SKM-1 treated with dmso at 0.1 percent for 144 hours (cell line): ENCODE results near the gene EPB42.
"Not testable (repeated sequence)": the region's sequence is repeated elsewhere in the genome, so short reads cannot be mapped to it uniquely, and the experiment has no call there.

Experiments
- DNase-seq: peaks from one replicate; lab custom pipeline; 2025; ENCODE audit not compliant: unreplicated experiment; lab: John Stamatoyannopoulos, UW

Gene EPB42

GRCh38 chr15:43187544-43188155 is 33.2 kb downstream of the EPB42 start:
- DNase-seq: peak; percentile 62

- DNase-seq: no peak
These were observed 34.8 kb downstream of the EPB42 start for GRCh38 chr15:43186003-43186353.

- DNase-seq: peak; percentile 89
These were observed 35.4 kb downstream of the EPB42 start, which contains the start of gene CCNDBP1 for GRCh38 chr15:43185157-43186002. TSS of gene CCNDBP1 (plus strand) at chr15:43185403. CDS start at chr15:43185499, 96 bp downstream.

DNA sequence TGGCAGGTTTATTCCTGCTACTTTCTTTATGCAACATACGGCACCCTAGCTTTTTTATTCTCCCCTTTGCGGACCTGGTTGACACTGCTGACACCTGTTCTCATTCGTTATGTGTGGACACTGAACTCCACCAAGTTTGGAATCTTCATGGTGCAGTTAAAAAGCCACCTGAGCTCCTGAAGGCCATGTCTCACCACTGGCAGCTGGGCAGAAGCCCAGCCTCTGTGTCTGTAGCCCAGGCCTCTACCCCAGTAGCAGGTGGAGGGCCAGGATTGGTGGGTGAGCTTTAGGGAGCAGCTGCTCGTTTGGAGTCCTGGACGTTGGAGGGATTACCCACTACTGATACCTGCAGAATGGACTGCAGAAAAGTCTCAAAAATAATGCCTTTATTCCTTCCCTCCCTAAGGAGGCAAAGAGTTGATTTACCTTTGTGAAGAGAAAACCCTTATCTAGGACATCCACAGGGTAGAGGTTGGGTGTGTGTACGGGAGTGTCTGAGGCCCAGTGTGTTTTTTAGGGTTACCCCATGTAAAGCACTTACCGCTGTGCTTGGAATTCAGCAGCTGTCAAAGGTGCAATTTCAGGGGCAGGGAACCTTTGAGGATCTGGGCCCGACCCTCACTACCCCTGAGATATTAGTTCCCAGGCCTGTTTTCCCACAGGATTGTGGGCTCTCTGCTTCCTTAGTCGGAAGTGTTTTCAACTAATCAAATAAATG is 36.3 kb downstream of the EPB42 start:
- DNase-seq: no peak

GRCh38 chr15:43183270-43183669 is 37.5 kb downstream of the EPB42 start:
- DNase-seq: no peak

DNA sequence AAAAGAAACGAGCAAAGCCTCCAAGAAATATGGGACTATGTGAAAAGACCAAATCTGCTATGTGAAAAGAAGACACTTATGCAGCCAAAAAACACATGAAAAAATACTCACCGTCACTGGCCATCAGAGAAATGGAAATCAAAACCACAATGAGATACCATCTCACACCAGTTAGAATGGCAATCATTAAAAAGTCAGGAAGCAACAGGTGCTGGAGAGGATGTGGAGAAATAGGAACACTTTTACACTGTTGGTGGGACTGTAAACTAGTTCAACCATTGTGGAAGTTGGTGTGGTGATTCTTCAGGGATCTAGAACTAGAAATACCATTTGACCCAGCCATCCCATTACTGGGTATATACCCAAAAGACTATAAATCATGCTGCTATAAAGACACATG is 43.7 kb downstream of the EPB42 start:
- not testable (repeated sequence) for DNase-seq

- not testable (repeated sequence) for DNase-seq
These were observed 45.0 kb downstream of the EPB42 start for GRCh38 chr15:43175656-43176309.

GRCh38 chr15:43169888-43170287 is 50.9 kb downstream of the EPB42 start:
- no peak for DNase-seq

- DNase-seq: no peak
These were observed 52.4 kb downstream of the EPB42 start for GRCh38 chr15:43168192-43169107.

DNA sequence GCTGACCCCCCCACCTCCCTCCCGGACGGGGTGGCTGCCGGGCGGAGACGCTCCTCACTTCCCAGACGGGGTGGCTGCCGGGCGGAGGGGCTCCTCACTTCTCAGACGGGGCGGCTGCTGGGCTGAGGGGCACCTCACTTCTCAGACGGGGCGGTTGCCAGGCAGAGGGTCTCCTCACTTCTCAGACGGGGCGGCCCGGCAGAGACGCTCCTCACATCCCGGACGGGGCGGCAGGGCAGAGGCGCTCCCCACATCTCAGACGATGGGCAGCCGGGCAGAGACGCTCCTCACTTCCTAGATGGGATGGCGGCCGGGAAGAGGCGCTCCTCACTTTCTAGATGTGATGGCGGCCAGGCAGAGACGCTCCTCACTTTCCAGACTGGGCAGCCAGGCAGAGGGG is 53.6 kb downstream of the EPB42 start:
- DNase-seq: not testable (repeated sequence)

- DNase-seq: no peak
These were observed 55.0 kb downstream of the EPB42 start for GRCh38 chr15:43165801-43166325.

GRCh38 chr15:43153269-43153668 is 67.5 kb downstream of the EPB42 start:
- no peak for DNase-seq

DNA sequence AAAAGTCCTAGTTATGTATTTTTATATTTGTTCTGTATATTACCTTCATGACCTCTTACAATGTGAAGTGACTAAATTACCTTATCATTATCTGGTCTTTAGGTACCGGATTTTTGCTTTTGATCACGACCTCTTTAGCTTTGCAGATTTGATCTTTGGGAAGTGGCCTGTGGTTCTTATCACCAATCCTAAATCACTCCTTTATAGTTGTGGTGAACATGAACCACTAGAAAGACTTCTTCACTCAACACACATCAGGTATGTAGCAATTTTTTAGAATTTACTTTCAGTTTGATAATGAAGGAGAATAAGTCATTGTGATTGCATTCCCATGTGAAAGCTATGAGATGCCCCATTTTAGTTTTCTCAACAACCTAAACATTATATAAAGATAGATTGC is 69.1 kb downstream of the EPB42 start:
- DNase-seq: no peak

DNA sequence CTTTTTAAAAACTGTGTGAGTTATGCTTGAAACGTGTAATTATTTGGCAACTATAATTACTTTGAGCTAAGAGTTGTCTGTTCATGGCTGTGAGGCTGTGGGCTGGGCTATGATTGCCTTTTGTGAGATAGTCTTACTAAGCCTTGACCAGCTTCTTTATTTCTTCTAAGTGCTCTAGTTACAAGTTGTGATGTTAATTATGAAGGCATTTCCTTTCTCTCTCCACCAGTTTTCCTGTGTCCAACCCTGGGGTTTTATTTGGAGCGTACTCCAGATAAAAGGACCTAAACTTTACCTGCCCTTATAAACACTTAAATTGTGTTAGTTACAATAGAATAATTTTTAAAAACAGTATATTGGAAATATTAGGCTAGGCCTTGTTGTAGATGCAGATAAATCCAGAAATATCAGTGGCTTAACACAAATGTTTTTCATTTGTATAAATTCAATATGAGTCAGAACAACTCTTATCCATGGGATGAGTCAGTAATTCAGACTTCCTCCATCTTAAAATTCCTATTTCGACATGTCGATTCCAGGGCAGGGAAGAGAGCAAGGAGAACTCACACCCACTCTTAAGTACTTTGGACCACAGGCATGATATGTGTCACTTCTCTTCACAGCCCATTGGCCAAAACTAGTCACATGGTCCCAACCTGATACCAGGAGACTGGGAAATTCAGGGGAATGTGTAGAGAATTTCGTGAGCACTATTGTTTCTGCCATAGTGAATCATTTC is 70.5 kb downstream of the EPB42 start:
- no peak for DNase-seq
